ENCODE measurements around the gene PAX5.

PAX5 gene

GRCh38 chr9:36903541-36904435 is 130.3 kb downstream of the PAX5 start:
- DNase-seq: no peak

GRCh38 chr9:36902861-36903524 is 131.1 kb downstream of the PAX5 start:
- no peak for DNase-seq

- no peak for DNase-seq
These were observed 131.9 kb downstream of the PAX5 start for GRCh38 chr9:36902080-36902716.

- no peak for DNase-seq
These were observed 132.5 kb downstream of the PAX5 start for GRCh38 chr9:36901528-36901927.

- DNase-seq: no peak
These were observed 133.2 kb downstream of the PAX5 start for GRCh38 chr9:36900856-36901220.

- DNase-seq: no peak
These were observed 133.8 kb downstream of the PAX5 start for GRCh38 chr9:36900136-36900855.

- DNase-seq: no peak
These were observed 134.7 kb downstream of the PAX5 start for GRCh38 chr9:36899406-36899805.

- DNase-seq: no peak
These were observed 135.5 kb downstream of the PAX5 start for GRCh38 chr9:36898431-36899020.

- DNase-seq: no peak
These were observed 136.6 kb downstream of the PAX5 start for GRCh38 chr9:36897478-36897877.

- DNase-seq: no peak
These were observed 137.0 kb downstream of the PAX5 start for GRCh38 chr9:36897019-36897418.

GRCh38 chr9:36896296-36896695 is 137.8 kb downstream of the PAX5 start:
- DNase-seq: no peak

- DNase-seq: no peak
These were observed 138.3 kb downstream of the PAX5 start for GRCh38 chr9:36895744-36896260.

- DNase-seq: no peak
These were observed 139.3 kb downstream of the PAX5 start for GRCh38 chr9:36894695-36895310.

- DNase-seq: no peak
These were observed 140.2 kb downstream of the PAX5 start for GRCh38 chr9:36893911-36894310.

- peak in 15 of 51 donors; percentile 1 to 56 (median 8) for DNase-seq
These were observed 140.9 kb downstream of the PAX5 start for GRCh38 chr9:36893184-36893583.

- no peak for DNase-seq
These were observed 141.8 kb downstream of the PAX5 start for GRCh38 chr9:36892279-36892678.

GRCh38 chr9:36891341-36891811 is 142.7 kb downstream of the PAX5 start:
- DNase-seq: no peak

GRCh38 chr9:36889844-36890243 is 144.2 kb downstream of the PAX5 start:
- no peak for DNase-seq

GRCh38 chr9:36888551-36888950 is 145.5 kb downstream of the PAX5 start:
- no peak for DNase-seq

GRCh38 chr9:36884721-36885120 is 149.3 kb downstream of the PAX5 start:
- no peak for DNase-seq

GRCh38 chr9:36882594-36882993 is 151.5 kb downstream of the PAX5 start:
- DNase-seq: no peak

All from hypothalamus (tissue), 51 donors.